Heart right ventricle (tissue), 16 donors: Measurements from ENCODE around the gene PRKN. TPM values are rescaled to one million over a fixed set of nuclear protein-coding genes. Genes with fewer than 3 reads are reported as not detected.
A peak's percentile ranks its signal among the peaks of the same experiment; 100 is the strongest.

ENCODE experiments used
- ATAC-seq, 8 donors: fragments of 200-7000 bp; cut with Tn5 transposase; one replicate each; pipeline ENCODE4 v1.9.1; 2020; ENCODE audit warnings: mild to moderate bottlenecking in 8 of 8, moderate library complexity in 8 of 8, moderate number of reproducible peaks in 1 of 8
- DNase-seq, 2 donors: peaks; one replicate each; pipeline ENCODE4 v3.0.0-alpha.2; 2020
- H3K27ac ChIP-seq, 10 donors: fragments of 200-600 bp; sonication (generic) in 2 of 10; one replicate each; pipeline versions ENCODE4 v1.5.0 to v1.8.0; 2020 to 2022; ENCODE audit warnings: mild to moderate bottlenecking in 3 of 10
- H3K27me3 ChIP-seq, 7 donors: fragments of 200-600 bp; one replicate each; pipeline ENCODE4 v1.8.0; 2021 to 2022; ENCODE audit warnings: mild to moderate bottlenecking in 2 of 7
- H3K36me3 ChIP-seq, 9 donors: fragments of 200-600 bp; sonication (generic) in 1 of 9; one replicate each; pipeline versions ENCODE4 v1.5.0 to v1.8.0; 2020 to 2022; ENCODE audit warnings: mild to moderate bottlenecking in 2 of 9
- H3K4me1 ChIP-seq, 9 donors: fragments of 200-600 bp; sonication (generic) in 1 of 9; one replicate each; pipeline versions ENCODE4 v1.5.0 to v1.8.0; 2020 to 2022; ENCODE audit warnings: mild to moderate bottlenecking in 4 of 9
- H3K4me3 ChIP-seq, 10 donors: fragments of 200-600 bp; sonication (generic) in 2 of 10; one replicate each; pipeline versions ENCODE4 v1.5.0 to v1.8.0; 2020 to 2022; ENCODE audit warnings: mild to moderate bottlenecking in 7 of 10, moderate library complexity in 2 of 10
- H3K9me3 ChIP-seq, 11 donors: fragments of 200-600 bp in 10 of 11; sonication (generic) in 2 of 11; one replicate each; pipeline versions ENCODE4 v1.5.0 to v1.8.0; 2013 to 2022; ENCODE audit warnings: mild to moderate bottlenecking in 2 of 11, control low read depth in 1 of 11, moderate library complexity in 1 of 11
- CTCF ChIP-seq, 9 donors: fragments of 200-600 bp; sonication (generic) in 2 of 9; IDR thresholded peaks; one replicate each; pipeline versions ENCODE4 v1.5.0 to v1.8.0; 2021 to 2022; ENCODE audit warnings: antibody characterized with exemption in 9 of 9, mild to moderate bottlenecking in 5 of 9, moderate library complexity in 1 of 9
- WGBS, 2 donors: extraction: QIAGEN DNeasy Blood & Tissue Kit; methylation state at CpG; one replicate each; pipeline ENCODE4 v1.1.7; 2013; ENCODE audit warnings: inconsistent platforms in 1 of 2; 5-methylcytosine and 5-hydroxymethylcytosine counted together
- intact Hi-C, 10 donors: fragments of 100-400 bp; cut with DNase I; formaldehyde crosslinking; loops; one replicate each; pipeline versions ENCODE4 v1.11.1 to v1.14.2; 2022
- polyA plus RNA-seq, 2 donors: library from polyadenylated mRNA; stranded (reverse); fragments of 200-250 nt; gene quantifications; one replicate each; pipeline ENCODE4 v1.2.3, GENCODE V29; 2013
- total RNA-seq, 10 donors: library from RNA; stranded (reverse); fragmentation: NEBNext Ultra II Directional in 3 of 10; extraction: Animal tissue kit (Norgen Biotek cat#: 25700) in 3 of 10; gene quantifications; one replicate each; pipeline versions ENCODE4 v1.2.1 to v1.2.4, GENCODE V29; 2021 to 2023
- donor health status: Arrhythmogenic right ventricular cardiomyopathy.
- donor health status: ischemic (EF 13 %, LVEDD 7.1; RV severe dilation, severe dysfunction).
- donor health status: healthy with polysubstance abuse.
- donor health status: DM: no; HTN: yes; CAD: no.
- donor health status: DM: no; HTN: no; CAD: no.
- donor health status: ischemic (EF 25% LVEDD 6.9; RV normal size, moderate dysfunction).
- donor health status: ischemic (EF 25% LVEDD 5.7; RV mildly dilated, moderate dysfunction).
- donor health status: healthy.
- donor health status: DM: yes; HTN: yes; CAD: no.
- donor health status: Ischemic cardiomyopathy.
- donor health status: ischemic (EF 35%, LVEDD 5.7; RV mildly dilated, moderate dysfunction).
- donor health status: nonischemic (EF 11% LVEDD 7.7; RV severe dilation, severe dysfunction).
- donor health status: DM: yes; HTN: yes; CAD: no.
- donor health status: PGD.
- donor health status: ischemic (EF 29% LVEDD 5.4; RV normal size, mild dysfunction).
- donor health status: nonischemic (EF 23%, LVEDD 6.1; RV moderate dilation, normal function).

PRKN gene
- total and polyA plus RNA-seq, 12 donors: 2.3 to 27.7 (median 26.3) TPM

- ATAC-seq: peak in 4 of 8 donors; percentile 37 to 68 (median 44)
- 42 to 45% methylated on average over 2 of the region's 2 CpGs for WGBS, 2 donors
These were observed 776.4 kb downstream of the PRKN start for GRCh38 chr6:161951126-161951525.

DNA sequence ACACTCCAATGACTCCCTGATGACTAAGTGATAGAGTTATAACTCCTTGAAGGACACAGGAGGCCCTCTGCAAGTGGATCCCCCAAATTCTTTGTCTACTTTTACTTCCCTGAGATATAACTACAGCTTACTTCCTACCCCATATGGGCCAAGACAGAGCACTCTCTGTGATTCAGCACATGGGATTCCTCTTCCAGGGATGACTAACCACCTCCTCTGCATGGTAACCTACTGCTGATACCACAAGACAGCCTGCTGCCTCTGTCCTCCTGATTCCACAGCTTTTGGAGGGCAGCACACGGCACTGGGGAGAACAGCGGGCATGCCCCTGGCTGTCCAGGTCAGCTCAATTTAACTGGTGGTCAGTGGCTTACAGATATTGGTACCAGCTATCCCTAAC lies 778.0 kb downstream of the PRKN start:
- ATAC-seq: no peak
- WGBS, 2 donors: 99 to 100% methylated on average over 2 of the region's 2 CpGs
- Histone ChIP-seq H3K27ac (no peak overlapping the region), H3K9me3 (no peaks in the 10 kb centered on the region), H3K4me1 (peaks cover 0 to 23% (median 13%) of the 10 kb centered on the region in 9 donors), H3K36me3 (no peaks in the 10 kb centered on the region), H3K4me3 (no peak overlapping the region), H3K27me3 (no peaks in the 10 kb centered on the region)
- no peak for TF ChIP-seq CTCF (IDR thresholded peaks at IDR 0.05)
- DNase-seq: no peak
- intact Hi-C loops: no loop called here

More at GRCh38 chr6:161951126-161951525, 776.4 kb downstream of the PRKN start:
- Histone ChIP-seq H3K27me3 (no peaks in the 10 kb centered on the region), H3K36me3 (no peaks in the 10 kb centered on the region), H3K9me3 (no peaks in the 10 kb centered on the region), H3K4me3 (no peak overlapping the region), H3K4me1 (peaks cover 0 to 32% (median 19%) of the 10 kb centered on the region in 9 donors), H3K27ac (peak overlapping the region in 6 of 10 donors; percentile 1 to 73 (median 56))
- DNase-seq: no peak
- intact Hi-C loops: no loop called here
- TF ChIP-seq CTCF (IDR thresholded peaks at IDR 0.05): no peak

GRCh38 chr6:161948462-161948861 lies 779.1 kb downstream of the PRKN start:
- no peak for ATAC-seq
- Histone ChIP-seq H3K27ac (no peak overlapping the region), H3K9me3 (no peaks in the 10 kb centered on the region), H3K27me3 (no peaks in the 10 kb centered on the region), H3K4me1 (peaks cover 0 to 17% (median 8%) of the 10 kb centered on the region in 9 donors), H3K4me3 (no peak overlapping the region), H3K36me3 (no peaks in the 10 kb centered on the region)
- no peak for TF ChIP-seq CTCF (IDR thresholded peaks at IDR 0.05)
- intact Hi-C loops: no loop called here
- 88 to 92% methylated on average over 2 of the region's 2 CpGs for WGBS, 2 donors
- DNase-seq: no peak

- H3K36me3 ChIP-seq: no peaks in the 10 kb centered on the region
- WGBS, 2 donors: 84 to 92% methylated on average over 4 of the region's 4 CpGs
- no peak overlapping the region for H3K4me3 ChIP-seq
- H3K4me1 ChIP-seq: peaks cover 0 to 17% (median 8%) of the 10 kb centered on the region in 9 donors
- TF ChIP-seq CTCF (IDR thresholded peaks at IDR 0.05): no peak
- no peak for DNase-seq
- no peak for ATAC-seq
- H3K27ac ChIP-seq: no peak overlapping the region
- no peaks in the 10 kb centered on the region for H3K27me3 ChIP-seq
- no peaks in the 10 kb centered on the region for H3K9me3 ChIP-seq
- intact Hi-C loops: no loop called here
These were observed 780.2 kb downstream of the PRKN start for GRCh38 chr6:161947371-161947770.
